ENCODE measurements around the gene NDUFS8.

- TF ChIP-seq, protein P1, sequence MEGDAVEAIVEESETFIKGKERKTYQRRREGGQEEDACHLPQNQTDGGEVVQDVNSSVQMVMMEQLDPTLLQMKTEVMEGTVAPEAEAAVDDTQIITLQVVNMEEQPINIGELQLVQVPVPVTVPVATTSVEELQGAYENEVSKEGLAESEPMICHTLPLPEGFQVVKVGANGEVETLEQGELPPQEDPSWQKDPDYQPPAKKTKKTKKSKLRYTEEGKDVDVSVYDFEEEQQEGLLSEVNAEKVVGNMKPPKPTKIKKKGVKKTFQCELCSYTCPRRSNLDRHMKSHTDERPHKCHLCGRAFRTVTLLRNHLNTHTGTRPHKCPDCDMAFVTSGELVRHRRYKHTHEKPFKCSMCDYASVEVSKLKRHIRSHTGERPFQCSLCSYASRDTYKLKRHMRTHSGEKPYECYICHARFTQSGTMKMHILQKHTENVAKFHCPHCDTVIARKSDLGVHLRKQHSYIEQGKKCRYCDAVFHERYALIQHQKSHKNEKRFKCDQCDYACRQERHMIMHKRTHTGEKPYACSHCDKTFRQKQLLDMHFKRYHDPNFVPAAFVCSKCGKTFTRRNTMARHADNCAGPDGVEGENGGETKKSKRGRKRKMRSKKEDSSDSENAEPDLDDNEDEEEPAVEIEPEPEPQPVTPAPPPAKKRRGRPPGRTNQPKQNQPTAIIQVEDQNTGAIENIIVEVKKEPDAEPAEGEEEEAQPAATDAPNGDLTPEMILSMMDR (conservative IDR thresholded peaks at IDR 0.05 in 1 of 2, IDR thresholded peaks at IDR 0.05 in 1 of 2; ENCODE audit: extremely low read depth in 1 of 2, insufficient read depth in 1 of 2, low read depth in 1 of 2, low read length in 2 of 2), result no peak
- no peak for TF ChIP-seq EZH2 (IDR thresholded peaks at IDR 0.05; ENCODE audit: borderline replicate concordance, low read length)
Measured at GRCh38 chr11:68032003-68032402, 1.5 kb downstream of the NDUFS8 start.
